GM18499 (cell line): ENCODE results near the gene RNPS1.

Experiments used
- ATAC-seq: cut with Tn5 transposase; IDR thresholded peaks from one replicate; pipeline ENCODE4 v1.9.1; 2021; ENCODE audit warnings: moderate number of reproducible peaks; ENCODE audit not compliant: insufficient read depth, unreplicated experiment

RNPS1 gene

GRCh38 chr16:2223942-2224486 lies 43.9 kb downstream of the RNPS1 start:
- ATAC-seq: no peak

- ATAC-seq: peak; percentile 76
These were observed 44.5 kb downstream of the RNPS1 start, which contains the start of gene E4F1 for GRCh38 chr16:2223221-2223941. TSS of gene E4F1 (plus strand) at chr16:2223591. CDS start at chr16:2223614, 23 bp downstream.

- ATAC-seq: no peak
These were observed 51.6 kb downstream of the RNPS1 start for GRCh38 chr16:2216330-2216729.

- ATAC-seq: peak; percentile 60
These were observed 53.3 kb downstream of the RNPS1 start, which contains the start of gene PGP for GRCh38 chr16:2214719-2214968. TSS of gene PGP (minus strand) at chr16:2214840. CDS start at chr16:2214777, 63 bp downstream.

GRCh38 chr16:2213817-2214718 lies 53.9 kb downstream of the RNPS1 start:
- peak; percentile 17 for ATAC-seq

GRCh38 chr16:2212362-2213324 lies 55.3 kb downstream of the RNPS1 start:
- no peak for ATAC-seq

GRCh38 chr16:2211923-2212347 lies 56.0 kb downstream of the RNPS1 start:
- no peak for ATAC-seq

GRCh38 chr16:2210386-2211365 lies 57.2 kb downstream of the RNPS1 start, which contains the start of gene BRICD5:
TSS of gene BRICD5 (minus strand) at chr16:2210863. CDS start at chr16:2210833, 30 bp downstream.
- no peak for ATAC-seq

- no peak for ATAC-seq
These were observed 58.0 kb downstream of the RNPS1 start for GRCh38 chr16:2210009-2210332.

- no peak for ATAC-seq
These were observed 58.5 kb downstream of the RNPS1 start for GRCh38 chr16:2209258-2210008.

GRCh38 chr16:2208772-2209171 lies 59.2 kb downstream of the RNPS1 start:
- ATAC-seq: no peak

GRCh38 chr16:2208308-2208707 lies 59.6 kb downstream of the RNPS1 start:
- ATAC-seq: no peak

GRCh38 chr16:2207872-2208271 lies 60.1 kb downstream of the RNPS1 start:
- ATAC-seq: no peak

GRCh38 chr16:2206780-2207433 lies 61.0 kb downstream of the RNPS1 start:
- no peak for ATAC-seq

- ATAC-seq: no peak
These were observed 61.5 kb downstream of the RNPS1 start for GRCh38 chr16:2206420-2206779.

GRCh38 chr16:2205967-2206313 lies 62.0 kb downstream of the RNPS1 start:
- no peak for ATAC-seq

GRCh38 chr16:2205104-2205966 lies 62.6 kb downstream of the RNPS1 start, which contains the start of gene MLST8:
TSS of gene MLST8 (plus strand) at chr16:2205454. CDS start at chr16:2206086, 632 bp downstream.
- ATAC-seq: peak; percentile 45
